VCaP (cell line): ENCODE results near the gene DNAJC15.

ENCODE experiments used
- H3K27ac ChIP-seq: fragments of 450-650 bp; 2 replicates; pipeline ENCODE4 v1.5.1; 2017
- CTCF ChIP-seq: fragments of 450-650 bp; conservative IDR thresholded peaks from 2 replicates; pipeline ENCODE4 v1.5.1; 2017; ENCODE audit warnings: mild to moderate bottlenecking, moderate library complexity

Gene DNAJC15

GRCh38 chr13:43005460-43006236 is 17.7 kb upstream of the DNAJC15 start:
- no peak overlapping the region for H3K27ac ChIP-seq
- TF ChIP-seq CTCF, result no peak

- H3K27ac ChIP-seq, result no peak overlapping the region
- TF ChIP-seq CTCF, result no peak
These were observed 16.3 kb upstream of the DNAJC15 start for GRCh38 chr13:43006893-43007631.

- no peak overlapping the region for H3K27ac ChIP-seq
- no peak for TF ChIP-seq CTCF
These were observed 14.8 kb upstream of the DNAJC15 start for GRCh38 chr13:43008596-43008995.

GRCh38 chr13:43009506-43009905 is 13.9 kb upstream of the DNAJC15 start:
- no peak overlapping the region for H3K27ac ChIP-seq

GRCh38 chr13:43014162-43014561 is 9.2 kb upstream of the DNAJC15 start:
- H3K27ac ChIP-seq, result no peak overlapping the region
- TF ChIP-seq CTCF, result no peak

More at GRCh38 chr13:43009506-43009905, 13.9 kb upstream of the DNAJC15 start:
- no peak for TF ChIP-seq CTCF

GRCh38 chr13:43016226-43016625 is 7.2 kb upstream of the DNAJC15 start:
- H3K27ac ChIP-seq, result no peak overlapping the region
- TF ChIP-seq CTCF, result no peak

- TF ChIP-seq CTCF, result no peak
- H3K27ac ChIP-seq, result no peak overlapping the region
These were observed 3.6 kb upstream of the DNAJC15 start for GRCh38 chr13:43019811-43020210.
